HepG2 (cell line): ENCODE results near the gene TCF12. TPM values are rescaled to one million over a fixed set of nuclear protein-coding genes. Genes with fewer than 3 reads are reported as not detected.

Experiments used
- HIC2 ChIP-seq: sonication (generic); formaldehyde crosslinking; IDR thresholded peaks from 2 replicates; pipeline ENCODE4 v1.9.0; 2022; ENCODE audit warnings: low read depth, missing genetic modification reagents
- JUNB ChIP-seq: sonication (generic); formaldehyde crosslinking; IDR thresholded peaks from 2 replicates; pipeline ENCODE4 v1.8.0; 2022; ENCODE audit warnings: missing genetic modification reagents, mild to moderate bottlenecking, borderline replicate concordance
- ZBTB40 ChIP-seq, 2 experiments: fragments of 450-650 bp in 1 of 2; sonication (generic) in 1 of 2; formaldehyde crosslinking in 1 of 2; IDR thresholded peaks; 2 replicates each; pipeline versions ENCODE4 v1.6.1 to v1.8.0; 2016 to 2022; ENCODE audit warnings: antibody characterized with exemption in 1 of 2, mild to moderate bottlenecking in 1 of 2, missing genetic modification reagents in 1 of 2
- polyA plus RNA-seq, 8 experiments: library from polyadenylated mRNA; depleted of rRNA in 3 of 8; stranded (reverse) in 7 of 8; unstranded in 1 of 8; fragments of >200 nt; fragmentation: Illumina TruSeq in 4 of 8; extraction: Trizol in 4 of 8; gene quantifications; 2 replicates each; pipeline versions ENCODE4 v1.2.1 to v1.2.3, GENCODE V29; 2011 to 2016; ENCODE audit warnings: low read depth in 4 of 8, missing spikeins in 1 of 8, mixed read lengths in 1 of 8; ENCODE audit not compliant: insufficient read depth in 1 of 8
- total RNA-seq, 5 experiments: library from RNA; depleted of rRNA; stranded (reverse); fragments of >200 nt; fragmentation: Illumina TruSeq; extraction: Trizol; gene quantifications; 2 replicates each; pipeline ENCODE4 v1.2.3, GENCODE V29; 2016; ENCODE audit warnings: low read depth in 1 of 5

Gene TCF12
- total and polyA plus RNA-seq, 2 of the 13 experiments (the other 11 are each of a cell fraction or from before 2014, with no cell fraction given): 48.6 to 51.1 TPM

GRCh38 chr15:57329582-57330367 lies 411.3 kb downstream of the TCF12 start (continued):
- TF ChIP-seq ZBTB40 (IDR thresholded peaks at IDR 0.05) (no peak), ZBTB40 (CRISPR knock-in tag; IDR thresholded peaks at IDR 0.05) (no peak), JUNB (no peak), HIC2 (CRISPR knock-in tag) (no peak)
- TF ChIP-seq, all 625 proteins: peak for 0
